ENCODE results near the gene CCDC54. TPM values are rescaled to one million over a fixed set of nuclear protein-coding genes. Genes with fewer than 3 reads are reported as not detected.

Gene CCDC54
- total RNA-seq, 1 experiment from 2014 or later = not detected

- DNase-seq (ENCODE audit: extremely low read depth, low read depth) = no peak
Measured at GRCh38 chr3:107426223-107426622, 49.0 kb downstream of the CCDC54 start.

Other genes with a start within 250 kb of the CCDC54 start
- 37.5 and 44.0 TPM in 2 replicates for gene BBX, start 145.5 kb downstream of the CCDC54 start, total RNA-seq (2014; rRNA removed; shearing (Covaris generic))